Measurements from ENCODE around the gene TMEM11. TPM values are rescaled to one million over a fixed set of nuclear protein-coding genes. Genes with fewer than 3 reads are reported as not detected.
A peak's percentile ranks its signal among the peaks of the same experiment; 100 is the strongest.

Gene TMEM11
- total RNA-seq, 1 donor from 2014 or later = 39.7 TPM

DNA sequence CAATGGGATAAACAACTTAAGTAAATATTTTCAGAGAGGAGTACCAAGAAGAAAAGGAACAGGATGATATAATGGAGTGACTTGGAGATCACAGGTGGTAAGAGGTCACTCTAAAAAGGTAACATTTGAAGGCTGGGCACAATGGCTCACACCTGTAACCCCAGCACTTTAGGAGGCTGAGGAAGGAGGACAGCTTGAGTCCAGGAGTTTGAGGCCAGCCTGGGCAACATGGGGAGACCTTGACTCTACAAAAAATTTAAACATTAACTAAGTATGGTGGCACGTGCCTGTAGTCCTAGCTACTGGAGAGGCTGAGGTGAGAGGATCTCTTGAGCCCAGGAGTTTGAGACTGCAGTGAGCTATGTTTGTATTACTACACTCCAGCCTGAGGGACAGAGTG, 3.4 kb upstream of the TMEM11 start:
- Histone ChIP-seq H3K4me1 (peaks cover 33% of the 10 kb centered on the region), H3K27ac (replicated peaks) (no peak overlapping the region), H3K27me3 (ENCODE audit: low read depth) (no peaks in the 10 kb centered on the region), H3K36me3 (peaks cover 4% of the 10 kb centered on the region), H3K9me3 (replicated peaks) (no peaks in the 10 kb centered on the region), H3K4me3 (no peak overlapping the region)
- DNase-seq = no peak
- TF ChIP-seq, protein P1, sequence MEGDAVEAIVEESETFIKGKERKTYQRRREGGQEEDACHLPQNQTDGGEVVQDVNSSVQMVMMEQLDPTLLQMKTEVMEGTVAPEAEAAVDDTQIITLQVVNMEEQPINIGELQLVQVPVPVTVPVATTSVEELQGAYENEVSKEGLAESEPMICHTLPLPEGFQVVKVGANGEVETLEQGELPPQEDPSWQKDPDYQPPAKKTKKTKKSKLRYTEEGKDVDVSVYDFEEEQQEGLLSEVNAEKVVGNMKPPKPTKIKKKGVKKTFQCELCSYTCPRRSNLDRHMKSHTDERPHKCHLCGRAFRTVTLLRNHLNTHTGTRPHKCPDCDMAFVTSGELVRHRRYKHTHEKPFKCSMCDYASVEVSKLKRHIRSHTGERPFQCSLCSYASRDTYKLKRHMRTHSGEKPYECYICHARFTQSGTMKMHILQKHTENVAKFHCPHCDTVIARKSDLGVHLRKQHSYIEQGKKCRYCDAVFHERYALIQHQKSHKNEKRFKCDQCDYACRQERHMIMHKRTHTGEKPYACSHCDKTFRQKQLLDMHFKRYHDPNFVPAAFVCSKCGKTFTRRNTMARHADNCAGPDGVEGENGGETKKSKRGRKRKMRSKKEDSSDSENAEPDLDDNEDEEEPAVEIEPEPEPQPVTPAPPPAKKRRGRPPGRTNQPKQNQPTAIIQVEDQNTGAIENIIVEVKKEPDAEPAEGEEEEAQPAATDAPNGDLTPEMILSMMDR (IDR thresholded peaks at IDR 0.05; ENCODE audit: borderline replicate concordance) = no peak
- intact Hi-C loops (cut with micrococcal nuclease) = no loop called here

DNA sequence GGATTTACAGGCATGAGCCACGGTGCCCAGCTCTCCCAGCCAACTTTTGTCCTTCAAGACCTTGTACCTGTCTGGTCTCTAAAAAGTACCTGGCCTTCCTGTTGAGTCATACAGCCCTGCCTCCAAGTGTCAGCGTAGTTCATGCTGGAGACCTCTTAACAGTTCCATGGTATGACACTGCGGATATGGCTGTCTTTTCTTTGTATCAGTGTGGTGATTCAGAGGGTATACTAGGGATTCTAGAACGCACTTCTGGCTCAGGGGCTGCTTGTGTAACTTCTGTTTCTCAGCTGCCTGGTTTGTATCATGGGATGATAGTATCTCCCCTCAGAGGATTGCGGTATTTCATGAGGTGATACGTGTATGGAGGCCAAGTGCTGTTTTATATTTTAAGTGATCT, 2.0 kb upstream of the TMEM11 start:
- Histone ChIP-seq H3K36me3 (peaks cover 1% of the 10 kb centered on the region), H3K27me3 (ENCODE audit: low read depth) (no peaks in the 10 kb centered on the region), H3K4me3 (no peak overlapping the region), H3K4me1 (peaks cover 47% of the 10 kb centered on the region), H3K27ac (replicated peaks) (no peak overlapping the region), H3K9me3 (replicated peaks) (no peaks in the 10 kb centered on the region)
- TF ChIP-seq, protein P1 (IDR thresholded peaks at IDR 0.05; ENCODE audit: borderline replicate concordance) = no peak
- intact Hi-C loops (cut with micrococcal nuclease) = no loop called here
- DNase-seq = no peak

DNA sequence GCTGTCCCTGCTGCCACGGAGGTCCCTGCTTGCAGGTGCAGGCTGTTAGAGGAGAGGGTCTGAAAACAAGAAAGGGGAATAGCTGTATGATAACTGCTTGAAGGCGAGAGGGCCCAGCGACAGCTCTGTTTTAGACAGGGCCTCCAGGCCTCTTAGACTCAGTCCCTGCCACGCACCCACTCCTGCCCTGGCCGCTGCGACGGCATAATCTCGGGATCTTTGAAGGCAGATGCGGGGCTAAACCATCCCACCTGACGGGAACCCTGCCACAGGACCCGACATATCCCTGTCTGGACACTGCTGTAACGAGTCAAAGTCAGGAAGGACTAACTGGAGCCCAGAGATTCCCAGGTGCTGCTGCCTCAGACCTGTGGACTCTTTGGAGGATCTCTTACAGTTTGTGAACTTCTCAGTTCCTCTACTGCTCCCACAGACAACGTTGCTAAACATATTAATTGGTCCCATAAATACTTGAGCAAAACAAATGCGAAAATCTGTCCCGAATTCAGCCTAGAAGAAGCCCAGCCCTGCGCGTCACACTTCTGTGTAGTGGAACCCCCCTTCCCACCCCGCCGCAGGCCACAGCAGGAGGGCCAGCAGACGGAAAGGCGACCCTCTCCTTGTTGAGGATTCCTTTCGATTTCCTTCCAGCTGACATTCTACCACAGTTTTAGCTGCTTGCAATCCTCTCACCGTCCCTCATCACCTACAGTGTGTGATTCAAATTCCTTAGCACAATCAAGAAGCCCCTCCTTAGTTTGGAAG, 998 bp upstream of the TMEM11 start:
- no peak for DNase-seq
- intact Hi-C loops (cut with micrococcal nuclease) = no loop called here
- peaks cover 57% of the 10 kb centered on the region for H3K4me1 ChIP-seq
- H3K27me3 ChIP-seq (ENCODE audit: low read depth) = no peaks in the 10 kb centered on the region
- peak overlapping the region; percentile 99 for H3K4me3 ChIP-seq
- TF ChIP-seq, protein P1 (IDR thresholded peaks at IDR 0.05; ENCODE audit: borderline replicate concordance) = no peak
- peaks cover 11% of the 10 kb centered on the region for H3K36me3 ChIP-seq
- H3K9me3 ChIP-seq (replicated peaks) = no peaks in the 10 kb centered on the region
- peak overlapping the region; percentile 99 for H3K27ac ChIP-seq (replicated peaks)

DNA sequence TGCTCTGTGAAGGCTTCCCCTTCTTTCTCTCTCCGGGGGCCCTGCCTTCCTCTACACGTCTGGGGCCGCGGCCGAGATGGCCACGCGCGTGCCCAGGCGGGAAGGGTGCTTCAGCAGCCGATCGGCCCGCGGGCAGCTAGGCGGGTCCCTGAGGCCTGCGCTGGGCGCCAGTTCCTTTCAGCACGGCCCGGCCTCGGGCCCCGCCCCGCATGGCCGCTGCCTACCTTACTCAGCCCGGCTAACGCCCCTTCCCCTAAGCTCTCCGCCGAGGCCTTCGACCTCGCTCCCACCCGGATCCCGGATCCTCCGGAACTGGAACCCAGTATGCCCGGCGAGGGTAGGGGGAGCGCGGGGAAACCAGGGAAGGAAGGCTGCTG, 335 bp downstream of the TMEM11 start:
- TF ChIP-seq, protein P1 (IDR thresholded peaks at IDR 0.05; ENCODE audit: borderline replicate concordance) = no peak
- Histone ChIP-seq H3K4me3 (peak overlapping the region; percentile 99), H3K27ac (replicated peaks) (peak overlapping the region; percentile 99), H3K27me3 (ENCODE audit: low read depth) (no peaks in the 10 kb centered on the region), H3K4me1 (peaks cover 71% of the 10 kb centered on the region), H3K36me3 (peaks cover 17% of the 10 kb centered on the region), H3K9me3 (replicated peaks) (no peaks in the 10 kb centered on the region)
- intact Hi-C loops (cut with micrococcal nuclease) = no loop called here
- DNase-seq = no peak

DNA sequence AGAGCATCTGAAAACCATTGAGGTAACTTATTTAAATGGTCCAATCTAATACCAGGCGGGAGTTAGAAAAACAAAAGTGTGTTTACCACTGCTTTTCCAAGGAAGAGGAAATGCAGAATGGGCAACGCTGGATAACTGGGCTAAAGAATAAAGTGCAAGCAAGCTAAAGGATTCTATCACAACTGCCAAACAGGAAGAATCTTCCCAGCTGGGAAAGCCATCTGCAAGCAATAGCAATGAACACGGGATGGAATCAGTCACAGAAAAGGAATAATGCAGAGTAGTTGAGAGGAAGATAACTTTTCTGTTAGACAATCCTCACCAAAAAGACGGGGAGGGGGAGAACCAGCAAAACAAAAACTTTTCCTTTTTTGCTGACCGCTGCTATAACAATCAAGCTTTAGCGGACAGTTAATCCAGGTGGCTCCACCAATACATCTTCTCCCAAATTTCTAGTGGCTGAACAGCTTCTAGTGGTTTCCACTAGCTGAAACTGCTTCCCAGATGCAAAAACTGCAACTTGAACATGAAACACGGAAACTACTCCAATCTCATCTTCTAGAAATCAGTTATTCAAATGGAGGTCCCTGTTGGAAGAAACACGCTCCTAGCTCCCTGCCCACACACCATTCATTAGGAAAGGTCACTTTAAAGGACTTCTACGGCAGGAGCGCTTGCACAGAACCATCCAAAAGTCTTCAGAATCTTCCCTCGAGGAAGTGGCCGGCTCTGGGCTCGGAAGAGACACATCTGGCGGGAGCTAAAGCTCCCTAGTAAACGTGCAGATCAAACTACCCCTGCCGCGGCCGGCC, 929 bp downstream of the TMEM11 start:
- intact Hi-C loops (cut with micrococcal nuclease) = no loop called here
- Histone ChIP-seq H3K9me3 (replicated peaks) (no peaks in the 10 kb centered on the region), H3K4me3 (peak overlapping the region; percentile 99), H3K36me3 (peaks cover 23% of the 10 kb centered on the region), H3K4me1 (peaks cover 76% of the 10 kb centered on the region), H3K27me3 (ENCODE audit: low read depth) (no peaks in the 10 kb centered on the region), H3K27ac (replicated peaks) (peak overlapping the region; percentile 99)
- DNase-seq = no peak
- TF ChIP-seq, protein P1 (IDR thresholded peaks at IDR 0.05; ENCODE audit: borderline replicate concordance) = no peak

All from left ventricle myocardium inferior (tissue), 1 donor.